ENCODE data around the gene C4BPB. TPM values are rescaled to one million over a fixed set of nuclear protein-coding genes. Genes with fewer than 3 reads are reported as not detected.

Gene C4BPB
- total RNA-seq, 4 donors from 2014 or later, result 0.90 to 4.9 TPM; not detected in 2

GRCh38 chr1:207055386-207056001, 33.2 kb upstream of the C4BPB start:
- H3K9me3 ChIP-seq, result no peaks in the 10 kb centered on the region
- H3K4me3 ChIP-seq, result no peak overlapping the region
- peaks cover 0 to 3% (median 0%) of the 10 kb centered on the region in 3 donors for H3K36me3 ChIP-seq
- peak overlapping the region in 1 of 4 donors; percentile 91 for H3K27ac ChIP-seq
- no peaks in the 10 kb centered on the region for H3K27me3 ChIP-seq
- TF ChIP-seq POLR2A (IDR thresholded peaks at IDR 0.05), result no peak
- TF ChIP-seq, protein P1, sequence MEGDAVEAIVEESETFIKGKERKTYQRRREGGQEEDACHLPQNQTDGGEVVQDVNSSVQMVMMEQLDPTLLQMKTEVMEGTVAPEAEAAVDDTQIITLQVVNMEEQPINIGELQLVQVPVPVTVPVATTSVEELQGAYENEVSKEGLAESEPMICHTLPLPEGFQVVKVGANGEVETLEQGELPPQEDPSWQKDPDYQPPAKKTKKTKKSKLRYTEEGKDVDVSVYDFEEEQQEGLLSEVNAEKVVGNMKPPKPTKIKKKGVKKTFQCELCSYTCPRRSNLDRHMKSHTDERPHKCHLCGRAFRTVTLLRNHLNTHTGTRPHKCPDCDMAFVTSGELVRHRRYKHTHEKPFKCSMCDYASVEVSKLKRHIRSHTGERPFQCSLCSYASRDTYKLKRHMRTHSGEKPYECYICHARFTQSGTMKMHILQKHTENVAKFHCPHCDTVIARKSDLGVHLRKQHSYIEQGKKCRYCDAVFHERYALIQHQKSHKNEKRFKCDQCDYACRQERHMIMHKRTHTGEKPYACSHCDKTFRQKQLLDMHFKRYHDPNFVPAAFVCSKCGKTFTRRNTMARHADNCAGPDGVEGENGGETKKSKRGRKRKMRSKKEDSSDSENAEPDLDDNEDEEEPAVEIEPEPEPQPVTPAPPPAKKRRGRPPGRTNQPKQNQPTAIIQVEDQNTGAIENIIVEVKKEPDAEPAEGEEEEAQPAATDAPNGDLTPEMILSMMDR (IDR thresholded peaks at IDR 0.05), result no peak
- no peak for TF ChIP-seq EP300 (IDR thresholded peaks at IDR 0.05)
- peaks cover 0 to 31% (median 13%) of the 10 kb centered on the region in 4 donors for H3K4me1 ChIP-seq
- DNase-seq (ENCODE audit: low spot score in 2 of 2), result no peak
- WGBS, 2 donors, result 74 to 75% methylated on average over 3 of the region's 3 CpGs

DNA sequence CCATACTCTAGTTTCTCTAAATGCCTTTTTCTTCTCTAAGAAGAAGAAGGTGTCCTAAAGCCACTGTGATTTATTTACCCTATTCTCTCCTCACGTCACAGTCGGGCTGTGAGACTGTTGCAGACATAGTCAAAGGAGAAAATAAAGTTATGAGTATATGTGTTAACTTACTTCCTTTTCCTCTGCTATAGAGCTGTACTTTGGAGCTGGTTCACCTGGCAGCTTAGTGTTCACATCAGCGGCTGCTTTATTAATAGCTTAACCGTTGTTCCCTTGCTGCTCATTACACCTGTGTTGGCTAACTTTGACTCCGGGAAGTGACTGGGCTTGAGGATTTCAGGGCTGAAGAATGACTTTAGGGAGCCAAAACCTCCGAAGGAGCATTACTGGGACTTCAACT, 32.0 kb upstream of the C4BPB start:
- TF ChIP-seq, protein P1 (IDR thresholded peaks at IDR 0.05), result no peak
- no peak for TF ChIP-seq POLR2A (IDR thresholded peaks at IDR 0.05)
- TF ChIP-seq EP300 (IDR thresholded peaks at IDR 0.05), result no peak
- WGBS, 2 donors, result 90 to 92% methylated on average over 6 of the region's 6 CpGs

GRCh38 chr1:207058252-207058651, 30.4 kb upstream of the C4BPB start:
- H3K4me3 ChIP-seq, result no peak overlapping the region
- H3K27me3 ChIP-seq, result no peaks in the 10 kb centered on the region
- DNase-seq (ENCODE audit: low spot score in 2 of 2), result no peak
- 79 to 88% methylated on average over 4 of the region's 4 CpGs for WGBS, 2 donors
- peaks cover 0 to 14% (median 0%) of the 10 kb centered on the region in 4 donors for H3K4me1 ChIP-seq
- H3K36me3 ChIP-seq, result peaks cover 2 to 25% (median 8%) of the 10 kb centered on the region in 3 donors
- TF ChIP-seq EP300 (IDR thresholded peaks at IDR 0.05) (no peak), POLR2A (IDR thresholded peaks at IDR 0.05) (no peak)
- TF ChIP-seq, protein P1 (IDR thresholded peaks at IDR 0.05), result no peak
- no peak overlapping the region for H3K27ac ChIP-seq
- no peaks in the 10 kb centered on the region for H3K9me3 ChIP-seq

More for the DNA sequence above, 32.0 kb upstream of the C4BPB start:
- no peak for DNase-seq (ENCODE audit: low spot score in 2 of 2)
- Histone ChIP-seq H3K4me3 (no peak overlapping the region), H3K27me3 (no peaks in the 10 kb centered on the region), H3K36me3 (peaks cover 0 to 9% (median 3%) of the 10 kb centered on the region in 3 donors), H3K27ac (peak overlapping the region in 1 of 4 donors; percentile 91), H3K9me3 (no peaks in the 10 kb centered on the region), H3K4me1 (peaks cover 0 to 24% (median 8%) of the 10 kb centered on the region in 4 donors)

GRCh38 chr1:207058878-207059867, 29.5 kb upstream of the C4BPB start:
- H3K27me3 ChIP-seq, result no peaks in the 10 kb centered on the region
- H3K4me3 ChIP-seq, result no peak overlapping the region
- no peaks in the 10 kb centered on the region for H3K9me3 ChIP-seq
- H3K4me1 ChIP-seq, result peaks cover 0 to 6% (median under 1%) of the 10 kb centered on the region in 4 donors
- DNase-seq (ENCODE audit: low spot score in 2 of 2), result no peak
- WGBS, 2 donors, result 77% methylated on average over 6 of the region's 6 CpGs
- TF ChIP-seq EP300 (IDR thresholded peaks at IDR 0.05) (no peak), POLR2A (IDR thresholded peaks at IDR 0.05) (no peak)
- TF ChIP-seq, protein P1 (IDR thresholded peaks at IDR 0.05), result no peak
- H3K36me3 ChIP-seq, result peaks cover 2 to 29% (median 8%) of the 10 kb centered on the region in 3 donors
- no peak overlapping the region for H3K27ac ChIP-seq

Measured in tibial nerve (tissue), 4 donors.